ENCODE data around the gene CAB39.

GRCh38 chr2:230793572-230794359 is 81.1 kb downstream of the CAB39 start:
- TF ChIP-seq, protein P1, sequence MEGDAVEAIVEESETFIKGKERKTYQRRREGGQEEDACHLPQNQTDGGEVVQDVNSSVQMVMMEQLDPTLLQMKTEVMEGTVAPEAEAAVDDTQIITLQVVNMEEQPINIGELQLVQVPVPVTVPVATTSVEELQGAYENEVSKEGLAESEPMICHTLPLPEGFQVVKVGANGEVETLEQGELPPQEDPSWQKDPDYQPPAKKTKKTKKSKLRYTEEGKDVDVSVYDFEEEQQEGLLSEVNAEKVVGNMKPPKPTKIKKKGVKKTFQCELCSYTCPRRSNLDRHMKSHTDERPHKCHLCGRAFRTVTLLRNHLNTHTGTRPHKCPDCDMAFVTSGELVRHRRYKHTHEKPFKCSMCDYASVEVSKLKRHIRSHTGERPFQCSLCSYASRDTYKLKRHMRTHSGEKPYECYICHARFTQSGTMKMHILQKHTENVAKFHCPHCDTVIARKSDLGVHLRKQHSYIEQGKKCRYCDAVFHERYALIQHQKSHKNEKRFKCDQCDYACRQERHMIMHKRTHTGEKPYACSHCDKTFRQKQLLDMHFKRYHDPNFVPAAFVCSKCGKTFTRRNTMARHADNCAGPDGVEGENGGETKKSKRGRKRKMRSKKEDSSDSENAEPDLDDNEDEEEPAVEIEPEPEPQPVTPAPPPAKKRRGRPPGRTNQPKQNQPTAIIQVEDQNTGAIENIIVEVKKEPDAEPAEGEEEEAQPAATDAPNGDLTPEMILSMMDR (IDR thresholded peaks at IDR 0.05; ENCODE audit: insufficient read depth, low read depth, low read length): no peak
- no peak for TF ChIP-seq EZH2 (IDR thresholded peaks at IDR 0.05; ENCODE audit: insufficient read depth, low read length)
